Mesothelial cell of epicardium (in vitro differentiated cells): Measurements from ENCODE around the gene CCNH. TPM values are rescaled to one million over a fixed set of nuclear protein-coding genes. Genes with fewer than 3 reads are reported as not detected.

Experiments
- DNase-seq, 2 experiments: peaks; one replicate each; pipeline ENCODE4 v3.0.0; 2021; ENCODE audit warnings: low spot score in 2 of 2; ENCODE audit not compliant: unreplicated experiment in 2 of 2
- H3K27ac Mint-ChIP-seq: 2 replicates; pipeline ENCODE4 v1.8.0; 2021; ENCODE audit warnings: mixed read lengths
- H3K27me3 Mint-ChIP-seq: 2 replicates; pipeline ENCODE4 v1.8.0; 2021; ENCODE audit warnings: low read depth, mixed read lengths
- H3K36me3 Mint-ChIP-seq: 2 replicates; pipeline ENCODE4 v1.8.0; 2021; ENCODE audit warnings: mixed read lengths
- H3K4me1 Mint-ChIP-seq: 2 replicates; pipeline ENCODE4 v1.8.0; 2021; ENCODE audit warnings: mixed read lengths
- H3K4me3 Mint-ChIP-seq: 2 replicates; pipeline ENCODE4 v1.8.0; 2021; ENCODE audit warnings: mild to moderate bottlenecking, moderate library complexity, mixed read lengths
- H3K9me3 Mint-ChIP-seq: 2 replicates; pipeline ENCODE4 v1.8.0; 2021; ENCODE audit warnings: mixed read lengths
- total RNA-seq: library from RNA; stranded (reverse); gene quantifications from 3 replicates; pipeline ENCODE4 v1.2.1, GENCODE V29; 2021
- TF ChIP-seq, protein P1 (sequence below): fragments of 200-600 bp; sonication (generic); IDR thresholded peaks from one replicate; pipeline ENCODE4 v1.5.0; 2021; ENCODE audit warnings: antibody characterized with exemption; ENCODE audit not compliant: unreplicated experiment

CCNH gene
- total RNA-seq, 1 donor from 2014 or later, result 41.8 TPM

DNA sequence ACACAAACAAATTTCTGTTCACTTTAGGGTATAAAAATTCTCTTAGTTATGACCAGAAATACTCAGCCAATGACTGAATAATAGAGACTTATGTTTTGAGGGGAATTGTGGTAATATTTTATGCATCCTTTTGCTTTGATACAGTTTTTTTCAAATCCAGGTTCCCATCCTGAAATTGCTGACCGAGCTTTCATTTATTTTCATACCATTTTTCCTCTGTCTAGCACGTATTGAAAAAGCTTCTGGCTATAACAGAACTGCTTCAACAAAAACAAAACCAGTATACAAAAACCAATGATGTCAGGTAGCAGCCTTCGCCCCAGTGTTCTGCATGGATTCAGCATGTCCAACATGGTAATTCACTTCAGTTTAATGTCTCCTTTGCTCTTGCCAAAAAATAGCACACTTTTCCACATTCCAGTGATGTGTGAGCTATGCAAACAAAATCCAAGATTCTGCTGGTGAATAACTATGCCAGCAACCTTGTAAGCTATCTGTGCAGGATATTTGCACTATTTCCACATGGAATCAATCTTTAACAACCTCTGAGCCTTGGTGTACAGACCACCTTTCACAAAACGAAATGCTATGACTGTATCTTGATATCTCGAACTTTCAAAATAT is 22.0 kb downstream of the CCNH start:
- no peak overlapping the region for H3K27ac Mint-ChIP-seq
- H3K9me3 Mint-ChIP-seq, result no peaks in the 10 kb centered on the region
- H3K27me3 Mint-ChIP-seq, result no peaks in the 10 kb centered on the region
- no peak for DNase-seq
- TF ChIP-seq, protein P1, sequence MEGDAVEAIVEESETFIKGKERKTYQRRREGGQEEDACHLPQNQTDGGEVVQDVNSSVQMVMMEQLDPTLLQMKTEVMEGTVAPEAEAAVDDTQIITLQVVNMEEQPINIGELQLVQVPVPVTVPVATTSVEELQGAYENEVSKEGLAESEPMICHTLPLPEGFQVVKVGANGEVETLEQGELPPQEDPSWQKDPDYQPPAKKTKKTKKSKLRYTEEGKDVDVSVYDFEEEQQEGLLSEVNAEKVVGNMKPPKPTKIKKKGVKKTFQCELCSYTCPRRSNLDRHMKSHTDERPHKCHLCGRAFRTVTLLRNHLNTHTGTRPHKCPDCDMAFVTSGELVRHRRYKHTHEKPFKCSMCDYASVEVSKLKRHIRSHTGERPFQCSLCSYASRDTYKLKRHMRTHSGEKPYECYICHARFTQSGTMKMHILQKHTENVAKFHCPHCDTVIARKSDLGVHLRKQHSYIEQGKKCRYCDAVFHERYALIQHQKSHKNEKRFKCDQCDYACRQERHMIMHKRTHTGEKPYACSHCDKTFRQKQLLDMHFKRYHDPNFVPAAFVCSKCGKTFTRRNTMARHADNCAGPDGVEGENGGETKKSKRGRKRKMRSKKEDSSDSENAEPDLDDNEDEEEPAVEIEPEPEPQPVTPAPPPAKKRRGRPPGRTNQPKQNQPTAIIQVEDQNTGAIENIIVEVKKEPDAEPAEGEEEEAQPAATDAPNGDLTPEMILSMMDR, result no peak
- H3K36me3 Mint-ChIP-seq, result peaks cover 50% of the 10 kb centered on the region
- no peak overlapping the region for H3K4me3 Mint-ChIP-seq
- H3K4me1 Mint-ChIP-seq, result no peaks in the 10 kb centered on the region

DNA sequence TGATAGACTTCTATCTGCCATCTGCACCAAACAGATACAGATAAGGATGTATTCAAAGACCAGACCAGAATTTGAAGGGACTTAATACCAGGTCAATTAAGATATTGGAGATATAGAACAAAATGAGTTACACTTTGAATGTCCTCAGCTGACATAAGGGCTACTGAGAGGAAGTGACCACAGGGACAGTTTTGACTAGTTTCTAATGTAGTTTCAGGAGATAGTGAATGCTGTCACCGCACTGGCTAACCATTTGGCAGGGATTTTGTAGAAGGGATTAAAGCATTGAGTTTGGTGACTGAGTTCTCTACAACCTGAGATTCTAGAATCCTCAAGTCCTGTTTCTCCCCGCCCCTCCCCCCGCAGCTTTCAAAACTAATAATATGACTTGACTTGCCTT is 22.7 kb downstream of the CCNH start:
- H3K4me3 Mint-ChIP-seq, result no peak overlapping the region
- TF ChIP-seq, protein P1, result no peak
- no peak overlapping the region for H3K27ac Mint-ChIP-seq
- no peaks in the 10 kb centered on the region for H3K4me1 Mint-ChIP-seq
- no peak for DNase-seq
- H3K27me3 Mint-ChIP-seq, result no peaks in the 10 kb centered on the region
- peaks cover 49% of the 10 kb centered on the region for H3K36me3 Mint-ChIP-seq
- no peaks in the 10 kb centered on the region for H3K9me3 Mint-ChIP-seq

DNA sequence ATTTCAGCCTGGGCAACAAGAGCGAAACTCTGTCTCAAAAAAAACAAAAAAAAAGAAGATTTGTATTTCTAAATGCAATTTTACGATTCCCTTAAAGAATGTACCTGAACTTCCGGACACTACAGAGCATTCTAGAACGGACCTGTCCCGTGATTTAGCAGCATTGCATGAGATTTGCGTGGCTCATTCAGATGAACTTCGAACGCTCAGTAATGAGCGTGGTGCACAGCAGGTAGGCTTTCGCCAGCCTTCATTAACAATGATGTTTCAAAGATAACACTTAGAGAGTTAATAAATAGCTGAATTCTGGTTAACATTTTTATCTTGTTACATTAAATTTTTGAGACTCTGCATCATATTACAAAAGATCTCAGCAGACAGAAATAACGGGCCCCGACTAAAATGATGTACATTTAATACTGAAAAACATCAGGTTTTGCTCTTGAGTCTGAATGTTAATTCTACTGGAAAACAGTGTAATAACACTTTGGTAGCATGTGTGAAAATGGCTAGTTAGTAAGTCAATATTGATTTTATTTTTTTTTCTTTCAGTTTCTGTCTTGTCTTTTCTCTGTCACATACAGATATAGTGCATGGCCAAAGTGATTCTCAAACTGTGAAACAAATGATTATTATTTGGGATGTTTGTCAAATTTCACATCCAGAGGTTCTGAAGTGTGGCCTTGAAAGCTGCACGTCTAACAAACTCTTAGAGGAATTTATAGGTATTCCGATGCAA is 23.3 kb downstream of the CCNH start:
- Mint-ChIP-seq H3K9me3 (no peaks in the 10 kb centered on the region), H3K27ac (no peak overlapping the region), H3K27me3 (no peaks in the 10 kb centered on the region), H3K4me1 (no peaks in the 10 kb centered on the region), H3K36me3 (peaks cover 43% of the 10 kb centered on the region), H3K4me3 (no peak overlapping the region)
- TF ChIP-seq, protein P1, result no peak
- no peak for DNase-seq

DNA sequence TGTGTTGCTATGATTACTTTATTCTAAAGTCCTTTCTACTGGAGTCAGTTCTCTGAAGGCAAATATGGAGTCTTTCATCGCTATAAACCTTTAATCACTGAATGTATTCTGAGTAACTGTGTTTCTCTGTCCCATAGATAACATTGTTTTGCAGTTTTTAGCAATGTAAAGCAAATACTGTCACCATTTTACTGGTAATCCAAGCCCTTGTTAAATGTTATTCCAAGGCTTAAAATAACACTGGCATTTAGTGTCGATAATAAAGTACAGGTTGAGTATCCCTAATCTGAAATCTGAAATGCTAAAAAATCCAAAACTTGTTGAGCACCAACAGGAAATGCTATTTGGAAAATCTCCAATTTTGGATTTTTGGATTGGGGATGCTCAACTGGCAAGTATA is 24.6 kb downstream of the CCNH start:
- no peak overlapping the region for H3K27ac Mint-ChIP-seq
- no peaks in the 10 kb centered on the region for H3K9me3 Mint-ChIP-seq

DNA sequence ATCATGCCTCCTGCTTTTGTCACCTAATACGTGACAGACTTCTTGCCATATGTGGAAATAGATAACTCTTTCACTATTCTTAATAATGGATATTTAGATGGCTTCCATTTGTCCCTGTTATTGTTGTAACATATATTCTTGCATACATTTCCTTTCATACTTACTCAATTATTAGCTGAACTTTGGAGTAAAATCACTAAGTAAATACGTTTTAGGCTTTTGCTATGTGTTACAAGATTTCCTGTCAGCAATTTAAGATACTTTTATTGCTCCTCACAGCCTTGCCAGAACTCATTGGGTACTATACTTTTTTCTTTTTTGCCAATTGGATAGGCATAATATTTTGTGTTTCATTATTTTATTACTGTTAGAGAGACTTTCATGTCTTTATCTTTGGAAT is 26.9 kb downstream of the CCNH start:
- Mint-ChIP-seq H3K4me1 (no peaks in the 10 kb centered on the region), H3K4me3 (no peak overlapping the region), H3K36me3 (peaks cover 33% of the 10 kb centered on the region), H3K27ac (no peak overlapping the region), H3K9me3 (no peaks in the 10 kb centered on the region), H3K27me3 (no peaks in the 10 kb centered on the region)
- TF ChIP-seq, protein P1, result no peak
- DNase-seq, result no peak

More for the DNA sequence above, 24.6 kb downstream of the CCNH start:
- H3K4me1 Mint-ChIP-seq, result no peaks in the 10 kb centered on the region
- TF ChIP-seq, protein P1, result no peak
- no peak overlapping the region for H3K4me3 Mint-ChIP-seq
- H3K27me3 Mint-ChIP-seq, result no peaks in the 10 kb centered on the region
- H3K36me3 Mint-ChIP-seq, result peaks cover 42% of the 10 kb centered on the region
- DNase-seq, result no peak
